ENCODE results near the gene CCM2.

- no peak for TF ChIP-seq TCF12 (IDR thresholded peaks at IDR 0.05; ENCODE audit: low read depth, low read length)
- TF ChIP-seq EZH2 (IDR thresholded peaks at IDR 0.05; ENCODE audit: low read depth, low read length, severe bottlenecking): no peak
- no peak for TF ChIP-seq POLR2A (IDR thresholded peaks at IDR 0.05; ENCODE audit: control extremely low read depth in 1 of 2, low read depth in 2 of 2, low read length in 2 of 2)
- no peak for TF ChIP-seq JUND (IDR thresholded peaks at IDR 0.05; ENCODE audit: low read length)
- no peak for TF ChIP-seq CTCF (IDR thresholded peaks at IDR 0.05; ENCODE audit: control extremely low read depth in 1 of 3, insufficient read depth in 1 of 3, low read depth in 1 of 3, low read length in 3 of 3)
- no peak for TF ChIP-seq RAD21 (IDR thresholded peaks at IDR 0.05 in 1 of 2, conservative IDR thresholded peaks at IDR 0.05 in 1 of 2; ENCODE audit: low read depth in 2 of 2, low read length in 2 of 2)
- no peak for TF ChIP-seq SP1 (IDR thresholded peaks at IDR 0.05; ENCODE audit: low read depth, low read length)
These were observed 80.4 kb downstream of the CCM2 start for GRCh38 chr7:45080265-45080957.

All from H1 (cell line).